Hindlimb muscle (tissue), 1 donor: Measurements from ENCODE around the gene MYOZ3. TPM values are rescaled to one million over a fixed set of nuclear protein-coding genes. Genes with fewer than 3 reads are reported as not detected.

Source experiments
- DNase-seq: peaks from one replicate; pipeline ENCODE4 v3.0.0-alpha.2; 2013
- polyA plus RNA-seq: library from polyadenylated mRNA; unstranded; fragments of 120-200 nt; gene quantifications from one replicate; pipeline ENCODE4 v1.2.1, GENCODE V29; 2013; ENCODE audit not compliant: insufficient read length

MYOZ3 gene
- polyA plus RNA-seq, 1 donor = 12.5 TPM

GRCh38 chr5:150659360-150660107 lies 1.5 kb upstream of the MYOZ3 start:
- no peak for DNase-seq

- DNase-seq = no peak
Measured at GRCh38 chr5:150660108-150660831, 781 bp upstream of the MYOZ3 start.

- no peak for DNase-seq
Measured at GRCh38 chr5:150661821-150662596, 958 bp downstream of the MYOZ3 start.

GRCh38 chr5:150662731-150663516 lies 1.9 kb downstream of the MYOZ3 start:
- DNase-seq = no peak

GRCh38 chr5:150663936-150664335 lies 2.9 kb downstream of the MYOZ3 start:
- DNase-seq = no peak

- no peak for DNase-seq
Measured at GRCh38 chr5:150665044-150665443, 4.0 kb downstream of the MYOZ3 start.

GRCh38 chr5:150670275-150670947 lies 9.4 kb downstream of the MYOZ3 start:
- DNase-seq = no peak

- DNase-seq = peak; percentile 54
Measured at GRCh38 chr5:150670948-150671310, 9.9 kb downstream of the MYOZ3 start.

GRCh38 chr5:150671509-150672236 lies 10.6 kb downstream of the MYOZ3 start:
- no peak for DNase-seq

- DNase-seq = no peak
Measured at GRCh38 chr5:150672237-150672883, 11.3 kb downstream of the MYOZ3 start.

GRCh38 chr5:150672884-150673275 lies 11.8 kb downstream of the MYOZ3 start:
- no peak for DNase-seq

GRCh38 chr5:150674341-150674821 lies 13.3 kb downstream of the MYOZ3 start:
- peak; percentile 86 for DNase-seq

- DNase-seq = no peak
Measured at GRCh38 chr5:150675069-150675468, 14.0 kb downstream of the MYOZ3 start.

- no peak for DNase-seq
Measured at GRCh38 chr5:150676578-150676977, 15.5 kb downstream of the MYOZ3 start.

GRCh38 chr5:150689120-150689519 lies 28.1 kb downstream of the MYOZ3 start:
- DNase-seq = no peak

- DNase-seq = no peak
Measured at GRCh38 chr5:150690760-150691159, 29.7 kb downstream of the MYOZ3 start.

GRCh38 chr5:150692276-150692675 lies 31.2 kb downstream of the MYOZ3 start:
- no peak for DNase-seq

GRCh38 chr5:150694612-150695011 lies 33.6 kb downstream of the MYOZ3 start:
- no peak for DNase-seq

- no peak for DNase-seq
Measured at GRCh38 chr5:150700246-150700593, 39.2 kb downstream of the MYOZ3 start.

- peak; percentile 94 for DNase-seq
Measured at GRCh38 chr5:150700594-150701377, 39.7 kb downstream of the MYOZ3 start, which contains the start of gene RBM22. Gene RBM22 (minus strand): TSS chr5:150701062. CDS start chr5:150700985, 77 bp downstream.
